Sigmoid colon (tissue), 4 donors: ENCODE results near the gene UBR1.

Source experiments
- CTCF ChIP-seq, 4 experiments: fragments of 450-650 bp in 3 of 4; fragments of 200-600 bp in 1 of 4; IDR thresholded peaks; one replicate each; pipeline ENCODE4 v1.5.1; 2016 to 2019; ENCODE audit warnings: antibody characterized with exemption in 4 of 4, mild to moderate bottlenecking in 3 of 4, moderate library complexity in 2 of 4
- POLR2A ChIP-seq, 2 donors: fragments of 450-650 bp; IDR thresholded peaks; one replicate each; pipeline ENCODE4 v1.6.1; 2016; ENCODE audit warnings: antibody characterized with exemption in 2 of 2, mild to moderate bottlenecking in 2 of 2, moderate library complexity in 2 of 2
- POLR2AphosphoS5 ChIP-seq, 4 donors: sonication (generic); formaldehyde crosslinking; IDR thresholded peaks; one replicate each; pipeline ENCODE4 v1.6.1; 2017; ENCODE audit warnings: antibody characterized with exemption in 4 of 4

- TF ChIP-seq CTCF (IDR thresholded peaks at IDR 0.05) = no peak
- TF ChIP-seq POLR2AphosphoS5 (IDR thresholded peaks at IDR 0.05) = no peak
- no peak for TF ChIP-seq POLR2A (IDR thresholded peaks at IDR 0.05)
These were observed 5.5 kb upstream of the UBR1 start for GRCh38 chr15:43111354-43111753.
